ENCODE results near the gene EML6. TPM values are rescaled to one million over a fixed set of nuclear protein-coding genes. Genes with fewer than 3 reads are reported as not detected.

The EML6 gene
- total and polyA plus RNA-seq, 7 donors: 0.38 to 9.3 (median 2.5) TPM

- WGBS, 3 donors: 82 to 84% (median 82%) methylated on average over 9 of the region's 9 CpGs
- H3K36me3 ChIP-seq (ENCODE audit: insufficient read depth in 1 of 2, low read depth in 1 of 2): no peaks in the 10 kb centered on the region
- intact Hi-C loops (cut with DNase I): no loop called here
- no peak overlapping the region for H3K27ac ChIP-seq
- ATAC-seq (no peak), DNase-seq (no peak)
- H3K4me1 ChIP-seq: no peaks in the 10 kb centered on the region
- H3K27me3 ChIP-seq (ENCODE audit: insufficient read depth in 3 of 3, low read length in 2 of 3): no peaks in the 10 kb centered on the region
- no peak overlapping the region for H3K4me3 ChIP-seq
- no peaks in the 10 kb centered on the region for H3K9me3 ChIP-seq
- TF ChIP-seq CTCF (IDR thresholded peaks at IDR 0.05): no peak
These were observed 164.5 kb downstream of the EML6 start for GRCh38 chr2:54887850-54888545.

- H3K9me3 ChIP-seq: no peaks in the 10 kb centered on the region
- H3K27ac ChIP-seq: no peak overlapping the region
- no peak for TF ChIP-seq CTCF (IDR thresholded peaks at IDR 0.05)
- intact Hi-C loops (cut with DNase I): no loop called here
- no peaks in the 10 kb centered on the region for H3K36me3 ChIP-seq (ENCODE audit: insufficient read depth in 1 of 2, low read depth in 1 of 2)
- no peak for DNase-seq
- H3K4me1 ChIP-seq: no peaks in the 10 kb centered on the region
- no peak for ATAC-seq
- H3K27me3 ChIP-seq (ENCODE audit: insufficient read depth in 3 of 3, low read length in 2 of 3): no peaks in the 10 kb centered on the region
- H3K4me3 ChIP-seq: no peak overlapping the region
- 79 to 90% (median 80%) methylated on average over 2 of the region's 2 CpGs for WGBS, 3 donors
These were observed 165.6 kb downstream of the EML6 start for GRCh38 chr2:54889053-54889452.

- 67 to 81% (median 73%) methylated on average over 4 of the region's 4 CpGs for WGBS, 3 donors
- H3K27me3 ChIP-seq (ENCODE audit: insufficient read depth in 3 of 3, low read length in 2 of 3): no peaks in the 10 kb centered on the region
- ATAC-seq (no peak), DNase-seq (no peak)
- intact Hi-C loops (cut with DNase I): no loop called here
- no peak overlapping the region for H3K27ac ChIP-seq
- no peak overlapping the region for H3K4me3 ChIP-seq
- no peaks in the 10 kb centered on the region for H3K4me1 ChIP-seq
- TF ChIP-seq CTCF (IDR thresholded peaks at IDR 0.05): no peak
- no peaks in the 10 kb centered on the region for H3K9me3 ChIP-seq
- H3K36me3 ChIP-seq (ENCODE audit: insufficient read depth in 1 of 2, low read depth in 1 of 2): no peaks in the 10 kb centered on the region
These were observed 168.4 kb downstream of the EML6 start for GRCh38 chr2:54891909-54892308.

- WGBS, 3 donors: 67 to 80% (median 69%) methylated on average over 3 of the region's 3 CpGs
- ATAC-seq: no peak
- no peak for DNase-seq
- H3K36me3 ChIP-seq (ENCODE audit: insufficient read depth in 1 of 2, low read depth in 1 of 2): no peaks in the 10 kb centered on the region
- H3K27ac ChIP-seq: no peak overlapping the region
- intact Hi-C loops (cut with DNase I): no loop called here
- H3K9me3 ChIP-seq: no peaks in the 10 kb centered on the region
- H3K27me3 ChIP-seq (ENCODE audit: insufficient read depth in 3 of 3, low read length in 2 of 3): no peaks in the 10 kb centered on the region
- no peaks in the 10 kb centered on the region for H3K4me1 ChIP-seq
- no peak for TF ChIP-seq CTCF (IDR thresholded peaks at IDR 0.05)
- no peak overlapping the region for H3K4me3 ChIP-seq
These were observed 171.0 kb downstream of the EML6 start for GRCh38 chr2:54894467-54894866.

- intact Hi-C loops (cut with DNase I): loop anchor here in 1 of 2 donors (5.0 kb wide), 1 partner anchor 277 kb away; no protein-coding TSS in a partner anchor
- Histone ChIP-seq H3K36me3 (ENCODE audit: insufficient read depth in 1 of 2, low read depth in 1 of 2) (no peaks in the 10 kb centered on the region), H3K27ac (no peak overlapping the region), H3K4me1 (peaks cover 7% of the 10 kb centered on the region), H3K4me3 (no peak overlapping the region), H3K27me3 (ENCODE audit: insufficient read depth in 3 of 3, low read length in 2 of 3) (no peaks in the 10 kb centered on the region), H3K9me3 (no peaks in the 10 kb centered on the region)
- ATAC-seq (no peak), DNase-seq (no peak)
- WGBS, 3 donors: 91 to 95% (median 94%) methylated on average over 1 of the region's 1 CpG
- TF ChIP-seq CTCF (IDR thresholded peaks at IDR 0.05): no peak
These were observed 172.3 kb downstream of the EML6 start for GRCh38 chr2:54895730-54896129.

All from psoas muscle (tissue), 8 donors.